ENCODE measurements around the gene CRISP2.
"Not testable (repeated sequence)": the region's sequence is repeated elsewhere in the genome, so short reads cannot be mapped to it uniquely, and the experiment has no call there.

Gene CRISP2

GRCh38 chr6:49713346-49713745 lies at the start of gene CRISP2:
Gene CRISP2, minus strand, starts transcription at chr6:49713543. Its CDS starts 4,347 bp downstream, at chr6:49709196.
- no peak for DNase-seq (ENCODE audit: low spot score)

GRCh38 chr6:49744259-49744658 lies 30.9 kb upstream of the CRISP2 start, which contains the start of gene CRISP3:
Gene CRISP3, minus strand, starts transcription at chr6:49744388. Its CDS starts 21 bp downstream, at chr6:49744367.
- no peak for DNase-seq (ENCODE audit: low spot score)

DNA sequence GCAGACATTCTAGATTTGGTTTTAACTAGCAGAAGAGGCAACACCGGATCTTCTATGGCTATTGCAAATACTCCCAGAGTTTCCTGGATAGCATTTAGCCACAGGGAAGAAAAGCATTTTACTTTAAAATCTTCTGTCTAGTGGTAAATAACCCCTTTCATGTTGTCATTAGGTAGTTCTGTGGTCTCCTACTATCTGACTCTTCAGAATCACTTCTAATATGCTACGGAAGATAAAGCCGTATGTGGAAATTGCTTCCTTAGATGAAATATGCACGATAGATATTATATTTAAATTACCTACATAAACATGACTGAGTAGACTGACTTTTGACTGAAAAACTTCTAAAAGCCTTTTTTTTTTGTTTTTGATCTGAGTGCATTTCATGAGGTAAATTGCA lies 30.1 kb upstream of the CRISP2 start:
- DNase-seq (ENCODE audit: low spot score), result no peak

- no peak for DNase-seq (ENCODE audit: low spot score)
Observed at GRCh38 chr6:49739423-49739822, 26.1 kb upstream of the CRISP2 start.

DNA sequence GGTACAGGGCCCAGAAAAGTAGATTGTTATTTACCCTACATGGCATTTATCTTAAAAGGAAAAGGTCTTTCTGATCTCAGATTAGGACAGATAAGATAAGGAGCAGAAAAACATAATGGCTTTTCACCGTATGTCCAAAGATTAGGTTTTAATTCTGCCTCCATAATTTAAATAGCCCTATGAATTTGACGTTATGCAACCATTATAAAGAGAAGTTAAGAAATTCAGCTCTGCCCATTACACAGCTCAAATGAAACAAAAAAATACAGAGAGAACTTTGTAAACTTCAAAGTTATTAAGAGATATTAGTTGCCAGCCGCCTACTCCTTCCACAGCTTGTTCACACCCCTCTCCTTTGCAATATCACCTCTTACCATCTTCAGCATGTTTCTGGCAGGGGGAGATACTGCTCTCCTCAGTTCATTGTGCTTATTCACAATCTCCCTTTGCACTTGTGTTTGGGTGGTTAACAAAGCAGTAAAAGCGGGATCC lies 22.7 kb upstream of the CRISP2 start:
- DNase-seq (ENCODE audit: low spot score), result no peak

DNA sequence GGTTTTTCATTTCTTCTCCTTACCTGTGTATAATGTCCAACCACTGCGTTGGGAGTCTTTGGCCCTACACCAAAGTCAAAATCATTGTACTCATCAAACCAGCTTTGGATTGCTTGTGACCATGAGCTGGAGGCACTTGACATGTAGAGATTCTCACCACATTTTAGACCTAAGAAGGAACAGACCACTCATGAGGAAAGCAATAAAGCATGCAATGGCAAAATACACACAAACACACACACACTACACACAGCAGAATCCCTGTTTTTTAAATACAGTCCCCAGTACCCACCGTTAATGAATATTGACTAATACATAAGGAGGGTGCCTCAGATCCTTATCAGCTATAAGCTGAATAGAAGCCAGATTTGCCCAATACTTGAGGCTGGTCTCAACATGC lies 20.3 kb upstream of the CRISP2 start:
- DNase-seq (ENCODE audit: low spot score), result no peak

DNA sequence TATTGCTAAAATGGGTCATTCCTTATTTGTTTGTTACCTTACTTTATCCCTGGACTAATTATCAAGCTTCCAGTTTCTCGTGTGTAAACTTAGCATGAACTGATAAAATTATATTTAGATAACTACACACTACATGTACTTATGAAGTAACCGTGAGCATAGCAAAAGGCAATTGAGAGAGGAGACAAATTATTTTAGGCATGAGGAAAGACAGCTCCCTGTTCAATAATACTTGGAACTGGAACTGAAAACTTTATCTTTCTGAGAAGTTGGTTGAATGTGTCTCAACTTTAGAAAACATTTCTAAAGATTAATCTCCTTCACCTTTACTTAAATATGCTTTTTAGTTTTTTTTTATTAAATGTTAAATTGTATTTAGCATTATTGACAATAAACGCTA lies 19.4 kb upstream of the CRISP2 start:
- no peak for DNase-seq (ENCODE audit: low spot score)

DNA sequence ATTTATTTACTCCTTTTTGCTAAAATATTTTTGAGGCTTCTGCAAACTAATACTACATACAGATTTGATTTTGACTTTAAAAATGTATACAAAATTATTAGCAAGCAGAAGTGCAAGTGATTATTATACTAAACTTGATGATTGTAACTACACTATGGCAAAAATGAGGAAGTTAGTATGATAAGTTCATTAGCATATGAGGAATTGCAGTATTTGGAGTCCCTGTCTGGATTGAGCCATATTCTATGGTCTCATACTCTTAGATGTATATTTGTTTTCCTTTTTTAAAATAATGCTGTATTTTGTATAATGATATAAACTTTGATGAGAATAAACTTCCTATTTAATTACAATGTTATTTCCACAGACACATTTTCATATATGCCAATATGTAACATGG lies 16.9 kb upstream of the CRISP2 start:
- no peak for DNase-seq (ENCODE audit: low spot score)

GRCh38 chr6:49723917-49724316 lies 10.6 kb upstream of the CRISP2 start:
- not testable (repeated sequence) for DNase-seq (ENCODE audit: low spot score)

DNA sequence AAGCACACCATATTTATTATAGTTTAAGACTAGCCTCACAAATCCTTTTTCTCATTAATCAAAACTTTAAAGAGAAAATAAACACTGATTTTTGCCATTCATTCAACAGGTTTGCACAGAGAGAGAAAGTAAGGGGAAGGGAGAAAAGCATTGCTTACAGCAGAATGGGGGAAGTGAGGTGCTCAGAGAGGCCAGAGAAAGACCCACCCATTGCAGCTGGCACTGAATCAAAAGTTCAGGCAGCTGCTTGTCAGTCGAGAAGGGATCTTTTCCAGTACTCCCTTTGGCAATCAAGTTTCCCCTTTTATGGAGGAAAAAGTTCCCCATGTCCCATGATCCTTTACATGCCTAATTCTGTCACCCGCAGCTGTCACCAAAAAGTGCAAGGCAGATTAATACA lies 8.0 kb upstream of the CRISP2 start:
- no peak for DNase-seq (ENCODE audit: low spot score)

GRCh38 chr6:49720372-49720771 lies 7.0 kb upstream of the CRISP2 start:
- no peak for DNase-seq (ENCODE audit: low spot score)

DNA sequence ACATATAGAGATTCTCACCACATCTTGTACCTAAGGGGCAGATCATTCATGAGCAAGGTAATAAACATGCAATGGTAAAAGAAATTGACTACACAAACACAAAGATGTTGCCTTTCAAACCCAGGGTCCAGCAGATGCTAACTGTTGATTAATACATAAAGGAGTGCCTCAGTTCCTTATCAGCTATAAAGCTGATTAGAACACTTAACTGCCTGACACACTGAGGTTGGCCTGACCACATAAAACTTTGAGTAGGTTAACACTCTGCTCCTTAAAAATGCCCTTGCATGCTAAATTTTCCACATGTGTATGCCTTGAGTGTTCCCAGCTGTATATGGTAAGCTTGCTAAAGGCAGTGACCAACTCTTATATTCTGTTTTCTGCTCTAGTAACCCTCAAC lies 14.9 kb downstream of the CRISP2 start:
- no peak for DNase-seq (ENCODE audit: low spot score)

GRCh38 chr6:49693512-49693911 lies 19.8 kb downstream of the CRISP2 start:
- DNase-seq (ENCODE audit: low spot score), result no peak

DNA sequence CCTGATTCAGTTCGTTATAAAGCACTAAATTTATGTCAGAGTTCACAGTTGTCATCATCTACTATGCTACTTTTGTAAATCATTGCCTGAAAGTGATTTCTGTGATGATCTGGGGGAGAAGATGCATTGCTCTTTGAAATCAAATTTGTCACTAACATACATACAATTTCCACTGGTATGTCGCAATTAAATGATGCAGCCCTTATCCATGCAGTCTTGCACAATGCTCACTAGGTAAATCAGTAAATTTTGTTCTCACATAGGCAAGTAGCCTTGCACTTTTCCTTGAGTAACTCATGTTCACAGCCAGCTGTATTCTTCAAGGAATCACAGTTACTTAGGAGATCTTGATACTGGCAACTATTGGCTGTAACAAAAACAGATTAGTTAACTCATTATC lies 20.8 kb downstream of the CRISP2 start:
- DNase-seq (ENCODE audit: low spot score), result no peak

DNA sequence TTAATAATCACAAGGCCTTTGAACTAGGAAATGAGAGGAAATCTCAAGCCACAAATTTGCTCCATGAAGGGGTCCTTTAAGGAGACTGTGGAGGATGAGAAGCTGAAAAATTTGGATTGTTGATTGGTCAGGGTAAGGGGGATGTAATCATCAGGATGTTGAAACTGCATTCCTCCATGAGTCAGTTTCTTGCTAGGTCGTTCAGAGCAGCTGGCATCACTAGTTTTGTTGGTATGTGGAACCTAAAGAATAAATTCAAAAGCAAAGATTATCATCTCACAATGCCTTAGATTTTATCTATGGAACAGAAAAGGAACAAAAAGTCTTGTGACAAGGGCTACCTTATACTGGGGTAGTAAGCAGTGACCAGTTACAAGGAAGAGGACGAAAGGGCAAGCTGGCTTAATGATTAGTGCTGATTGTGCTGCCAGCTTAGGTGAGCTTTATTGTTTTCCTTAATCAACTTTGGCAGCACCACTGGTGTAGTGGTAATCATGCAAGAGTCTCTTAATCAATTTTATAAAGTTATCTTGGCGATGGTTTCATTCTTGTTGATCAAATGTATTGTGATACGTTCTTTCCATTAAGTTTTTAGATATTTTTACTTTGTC lies 36.6 kb downstream of the CRISP2 start:
- DNase-seq (ENCODE audit: low spot score), result no peak

GRCh38 chr6:49675816-49676215 lies 37.5 kb downstream of the CRISP2 start:
- DNase-seq (ENCODE audit: low spot score), result no peak

GRCh38 chr6:49668083-49668511 lies 45.2 kb downstream of the CRISP2 start:
- no peak for DNase-seq (ENCODE audit: low spot score)

DNA sequence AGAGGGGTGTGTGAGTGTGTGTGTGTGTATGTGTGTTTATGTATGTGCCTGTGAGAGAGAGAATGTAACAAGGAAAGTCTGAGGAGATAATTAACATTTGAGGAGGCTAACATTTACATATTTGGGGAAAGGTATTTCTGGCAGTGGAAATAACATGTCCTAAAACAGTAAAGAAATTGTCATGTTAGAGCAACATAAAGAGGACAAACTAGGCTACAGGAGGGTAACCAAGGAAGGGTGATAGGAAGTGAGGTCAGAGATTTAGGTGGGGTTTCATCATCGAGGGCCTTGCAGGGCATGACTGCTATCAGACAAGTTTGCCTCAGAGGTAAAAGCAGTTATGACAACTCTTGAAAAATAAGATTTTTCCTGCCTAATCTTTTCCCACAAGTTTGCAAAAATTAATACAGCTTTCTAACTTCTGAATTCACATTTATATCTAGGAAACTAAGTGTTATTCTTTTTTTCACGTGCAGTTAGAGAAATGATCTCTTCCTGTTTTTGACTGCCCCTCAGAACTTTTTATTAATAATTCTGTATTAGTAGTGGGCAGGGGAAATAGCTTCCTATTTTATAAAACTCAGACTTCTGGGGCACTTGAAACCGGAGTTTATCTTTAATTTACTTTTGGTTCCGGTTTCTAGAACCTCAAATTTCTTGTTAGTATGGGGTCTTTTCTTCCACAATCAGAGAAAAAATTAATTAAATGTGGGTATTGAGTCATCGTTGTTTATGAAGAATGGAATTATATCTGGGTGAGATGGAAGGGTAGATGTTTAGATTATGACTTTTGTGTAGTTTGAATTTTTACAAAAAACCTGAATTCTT lies 46.2 kb downstream of the CRISP2 start:
- DNase-seq (ENCODE audit: low spot score), result no peak

GRCh38 chr6:49666480-49666879 lies 46.9 kb downstream of the CRISP2 start:
- no peak for DNase-seq (ENCODE audit: low spot score)

DNA sequence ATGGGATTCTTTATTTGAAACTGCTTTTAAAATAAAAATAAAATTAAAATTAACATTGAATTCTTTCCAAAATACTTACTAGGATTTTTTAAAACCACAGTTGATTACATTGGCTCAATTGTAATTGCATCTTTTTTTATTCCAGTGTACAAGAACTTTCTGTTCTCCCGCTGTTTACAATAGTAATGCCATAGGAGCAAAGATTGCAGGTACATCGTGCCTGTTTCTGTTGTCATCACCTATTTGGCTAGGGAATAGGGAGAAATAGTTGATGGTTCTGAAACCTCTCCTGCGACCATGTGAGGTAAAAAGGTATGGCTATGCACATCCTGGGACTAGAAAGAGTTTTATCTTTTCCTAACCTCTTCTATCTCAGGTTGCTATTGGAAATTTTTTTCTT lies 48.5 kb downstream of the CRISP2 start:
- no peak for DNase-seq (ENCODE audit: low spot score)

- DNase-seq (ENCODE audit: low spot score), result not testable (repeated sequence)
Observed at GRCh38 chr6:49664054-49664453, 49.3 kb downstream of the CRISP2 start.

DNA sequence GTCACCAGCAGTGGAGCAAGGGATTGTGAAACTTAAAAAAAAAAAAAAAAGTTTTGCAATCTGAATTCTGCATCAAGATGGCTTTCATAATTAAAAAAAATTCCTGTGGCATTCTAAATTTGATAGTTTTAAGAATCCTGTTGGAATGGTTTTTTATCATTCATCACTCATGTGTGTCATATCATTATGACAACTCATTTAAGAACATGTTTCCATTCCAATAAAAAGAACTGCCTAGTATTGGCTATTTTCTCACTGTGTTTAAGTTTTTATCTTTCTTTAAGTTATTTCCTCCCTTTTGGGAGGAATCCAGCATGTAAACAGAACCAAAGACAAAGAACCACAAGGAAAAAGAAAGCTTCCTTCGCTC lies 50.5 kb downstream of the CRISP2 start:
- no peak for DNase-seq (ENCODE audit: low spot score)

DNA sequence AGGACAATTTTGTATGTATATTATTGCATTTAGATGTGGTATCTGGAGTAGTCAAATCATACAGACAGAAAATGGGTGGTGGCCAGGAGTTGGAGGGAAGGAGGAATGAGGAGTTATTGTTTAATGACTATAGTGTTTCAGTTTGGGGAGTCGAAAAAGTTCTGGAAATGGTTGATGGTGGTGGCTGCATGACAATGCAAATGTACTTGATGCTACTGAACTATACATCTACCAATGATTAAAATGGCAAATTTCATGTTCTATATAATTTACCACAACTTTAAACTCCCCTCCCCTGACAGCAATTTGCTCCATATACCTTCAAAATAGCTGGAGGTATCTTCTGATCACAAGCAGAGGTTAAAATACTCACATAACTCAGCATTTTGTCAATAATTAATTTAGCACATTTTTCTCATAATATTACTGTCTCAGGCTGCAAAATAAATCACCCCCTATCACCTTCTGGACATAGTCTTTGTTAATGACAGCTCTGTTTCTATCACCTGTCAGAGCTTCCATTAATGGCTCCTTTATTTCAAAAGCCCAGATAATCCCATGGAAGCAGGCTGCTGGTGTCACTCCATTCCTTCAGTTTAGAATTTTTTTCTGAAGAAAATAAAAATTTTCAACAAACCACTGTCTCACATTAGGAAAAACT lies 51.0 kb downstream of the CRISP2 start:
- DNase-seq (ENCODE audit: low spot score), result no peak

Measured in COLO829 (cell line).